Fibroblast of skin of left quadriceps (primary cell): ENCODE results near the gene CBX4.
A peak's percentile ranks its signal among the peaks of the same experiment; 100 is the strongest.
"Not testable (repeated sequence)": the region's sequence is repeated elsewhere in the genome, so short reads cannot be mapped to it uniquely, and the experiment has no call there.

Experiments
- DNase-seq, 2 experiments: peaks; one replicate each; pipeline ENCODE4 v3.0.0-alpha.2; 2013; ENCODE audit warnings: low read depth in 2 of 2

The CBX4 gene

GRCh38 chr17:79859676-79860615, 20.7 kb upstream of the CBX4 start:
- DNase-seq, result no peak

GRCh38 chr17:79857095-79857494, 17.9 kb upstream of the CBX4 start:
- DNase-seq, result no peak

- DNase-seq, result no peak
These were observed 16.3 kb upstream of the CBX4 start for GRCh38 chr17:79855331-79856124.

GRCh38 chr17:79854080-79855060, 15.1 kb upstream of the CBX4 start:
- no peak for DNase-seq

GRCh38 chr17:79853168-79853567, 13.9 kb upstream of the CBX4 start:
- not testable (repeated sequence) for DNase-seq

- DNase-seq, result no peak
These were observed 13.5 kb upstream of the CBX4 start for GRCh38 chr17:79852748-79853147.

GRCh38 chr17:79851461-79851817, 12.2 kb upstream of the CBX4 start:
- DNase-seq, result no peak

- peak in 1 of 2 experiments; percentile 24 for DNase-seq
These were observed 11.6 kb upstream of the CBX4 start for GRCh38 chr17:79850571-79851460.

- no peak for DNase-seq
These were observed 10.7 kb upstream of the CBX4 start for GRCh38 chr17:79849953-79850352.

- DNase-seq, result no peak
These were observed 9.1 kb upstream of the CBX4 start for GRCh38 chr17:79848370-79848766.

- DNase-seq, result no peak
These were observed 8.6 kb upstream of the CBX4 start for GRCh38 chr17:79847698-79848369.

- no peak for DNase-seq
These were observed 6.3 kb upstream of the CBX4 start for GRCh38 chr17:79845601-79845949.

GRCh38 chr17:79844869-79845600, 5.8 kb upstream of the CBX4 start:
- DNase-seq, result no peak

GRCh38 chr17:79843816-79844800, 4.9 kb upstream of the CBX4 start:
- DNase-seq, result no peak

- no peak for DNase-seq
These were observed 4.2 kb upstream of the CBX4 start for GRCh38 chr17:79843474-79843815.

- DNase-seq, result no peak
These were observed 3.6 kb upstream of the CBX4 start for GRCh38 chr17:79842656-79843473.

- DNase-seq, result no peak
These were observed 3.0 kb upstream of the CBX4 start for GRCh38 chr17:79842136-79842655.
